GM18502 (cell line): ENCODE results near the gene CHCHD3.
A peak's percentile ranks its signal among the peaks of the same experiment; 100 is the strongest.
"Not testable (repeated sequence)": the region's sequence is repeated elsewhere in the genome, so short reads cannot be mapped to it uniquely, and the experiment has no call there.

Experiments used
- ATAC-seq: cut with Tn5 transposase; IDR thresholded peaks from one replicate; pipeline ENCODE4 v1.9.1; 2021; ENCODE audit warnings: mild to moderate bottlenecking; ENCODE audit not compliant: unreplicated experiment, poor library complexity

CHCHD3 gene

GRCh38 chr7:132929944-132930343 is 151.9 kb downstream of the CHCHD3 start:
- ATAC-seq: not testable (repeated sequence)

- no peak for ATAC-seq
Observed at GRCh38 chr7:132919771-132920170, 162.1 kb downstream of the CHCHD3 start.

GRCh38 chr7:132915647-132916046 is 166.2 kb downstream of the CHCHD3 start:
- ATAC-seq: no peak

- no peak for ATAC-seq
Observed at GRCh38 chr7:132910657-132911056, 171.2 kb downstream of the CHCHD3 start.

- no peak for ATAC-seq
Observed at GRCh38 chr7:132907380-132907940, 174.4 kb downstream of the CHCHD3 start.

GRCh38 chr7:132906193-132906835 is 175.6 kb downstream of the CHCHD3 start:
- ATAC-seq: peak; percentile 48

- not testable (repeated sequence) for ATAC-seq
Observed at GRCh38 chr7:132905136-132905535, 176.8 kb downstream of the CHCHD3 start.

- no peak for ATAC-seq
Observed at GRCh38 chr7:132904209-132904608, 177.7 kb downstream of the CHCHD3 start.

- not testable (repeated sequence) for ATAC-seq
Observed at GRCh38 chr7:132902294-132902693, 179.6 kb downstream of the CHCHD3 start.

GRCh38 chr7:132901241-132901640 is 180.6 kb downstream of the CHCHD3 start:
- no peak for ATAC-seq

- no peak for ATAC-seq
Observed at GRCh38 chr7:132899833-132900232, 182.1 kb downstream of the CHCHD3 start.

- not testable (repeated sequence) for ATAC-seq
Observed at GRCh38 chr7:132898641-132899175, 183.2 kb downstream of the CHCHD3 start.

GRCh38 chr7:132897093-132897687 is 184.7 kb downstream of the CHCHD3 start:
- no peak for ATAC-seq

GRCh38 chr7:132895231-132895630 is 186.7 kb downstream of the CHCHD3 start:
- ATAC-seq: no peak

GRCh38 chr7:132893560-132893959 is 188.3 kb downstream of the CHCHD3 start:
- no peak for ATAC-seq

- ATAC-seq: not testable (repeated sequence)
Observed at GRCh38 chr7:132892744-132893143, 189.1 kb downstream of the CHCHD3 start.

- no peak for ATAC-seq
Observed at GRCh38 chr7:132891554-132891953, 190.3 kb downstream of the CHCHD3 start.

GRCh38 chr7:132882714-132883428 is 199.0 kb downstream of the CHCHD3 start:
- peak; percentile 77 for ATAC-seq

GRCh38 chr7:132881317-132881716 is 200.6 kb downstream of the CHCHD3 start:
- ATAC-seq: no peak

GRCh38 chr7:132879579-132879978 is 202.3 kb downstream of the CHCHD3 start:
- ATAC-seq: no peak
